Epidermal melanocyte (primary cell): Measurements from ENCODE around the gene KAT8.
"Not testable (repeated sequence)": the region's sequence is repeated elsewhere in the genome, so short reads cannot be mapped to it uniquely, and the experiment has no call there.

Source experiments
- DNase-seq: peaks from one replicate; pipeline ENCODE4 v3.0.0; 2011; ENCODE audit warnings: low spot score; ENCODE audit not compliant: insufficient read length

Gene KAT8

DNA sequence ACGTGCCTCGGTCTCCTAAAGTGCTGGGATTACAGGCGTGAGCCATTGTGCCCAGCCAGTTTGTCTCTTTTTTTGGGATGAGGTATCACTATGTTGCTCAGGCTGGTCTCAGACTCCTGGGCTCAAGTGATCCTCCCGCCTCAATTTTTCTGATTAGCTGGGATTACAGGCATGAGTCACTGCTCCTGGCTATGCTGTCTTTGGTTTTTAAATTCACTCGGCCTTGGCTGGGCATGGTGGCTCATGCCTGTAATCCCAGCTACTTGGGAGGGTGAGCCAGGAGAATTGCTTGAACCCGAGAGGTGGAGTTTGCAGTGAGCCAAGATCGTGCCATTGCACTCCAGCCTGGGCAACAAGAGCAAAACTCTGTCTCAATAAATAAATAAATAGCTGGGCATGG is 27.0 kb downstream of the KAT8 start:
- DNase-seq, result not testable (repeated sequence)

DNA sequence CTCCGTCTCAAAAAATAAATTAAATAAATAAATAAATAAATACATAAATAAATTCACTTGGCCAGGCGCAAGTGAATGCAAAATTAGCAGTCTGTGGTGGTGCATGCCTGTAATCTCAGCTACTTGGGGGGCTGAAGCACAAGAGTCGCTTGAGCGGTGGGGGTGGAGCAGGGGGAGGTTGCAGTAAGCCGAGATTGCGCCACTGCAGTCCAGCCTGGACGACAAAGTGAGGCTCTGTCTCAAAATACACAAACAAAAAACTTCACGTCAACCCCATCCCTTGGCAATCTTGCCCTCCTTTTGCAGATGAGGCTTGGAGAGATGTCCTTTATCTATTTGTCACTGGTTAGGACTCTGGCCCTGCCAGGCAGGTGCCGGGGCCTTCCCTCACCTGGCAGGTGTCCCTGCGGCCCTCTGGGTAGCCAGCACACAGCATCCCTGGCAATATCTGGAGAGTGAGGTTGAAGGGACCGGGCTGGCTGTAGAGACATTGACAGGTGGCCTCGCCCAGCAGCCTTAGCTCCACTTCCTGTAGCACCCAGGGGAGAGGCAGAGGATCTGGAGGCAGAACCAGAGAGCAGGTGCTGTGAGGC is 28.0 kb downstream of the KAT8 start:
- DNase-seq, result no peak

DNA sequence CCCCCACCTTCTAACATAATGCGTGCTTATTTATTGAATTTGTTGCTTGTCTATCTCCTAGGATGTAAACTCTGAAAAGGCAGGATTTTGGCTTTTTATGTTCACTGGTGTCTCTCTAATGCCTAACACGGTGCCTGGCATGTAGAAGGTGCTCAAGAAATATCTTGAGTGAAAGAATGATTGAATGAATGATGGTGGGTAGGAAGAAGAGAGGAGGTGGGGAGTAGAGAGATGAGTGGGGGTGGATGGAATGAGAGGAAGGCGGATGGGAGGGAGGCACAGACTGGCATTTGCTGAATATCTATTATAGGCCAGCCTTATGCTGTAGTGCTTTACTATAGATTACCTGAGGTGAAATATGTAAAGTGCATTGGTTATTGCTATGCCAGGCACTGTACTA is 30.1 kb downstream of the KAT8 start:
- DNase-seq, result no peak

DNA sequence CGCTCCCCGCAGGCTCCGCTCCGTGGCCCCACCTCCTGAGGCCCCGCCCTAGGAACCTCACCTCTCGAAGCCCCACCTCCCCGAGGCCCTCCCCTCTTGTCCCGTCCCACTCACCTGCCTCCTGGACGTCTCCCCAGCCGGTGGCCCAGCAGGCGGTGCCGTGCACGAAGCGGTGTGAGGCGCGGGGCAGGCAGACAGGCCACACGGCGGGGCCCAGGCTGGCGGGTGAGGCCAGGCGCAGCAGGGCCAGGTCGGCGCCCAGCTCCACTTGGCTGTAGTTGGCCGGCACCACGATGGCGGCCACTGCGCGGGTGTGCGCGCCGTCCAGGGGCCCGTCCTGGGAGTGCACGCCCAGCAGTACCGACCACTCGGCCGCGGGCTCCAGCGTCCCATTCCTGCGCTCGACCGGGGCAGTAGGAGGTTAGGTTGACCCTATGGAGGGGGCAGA is 30.8 kb downstream of the KAT8 start:
- DNase-seq, result no peak

DNA sequence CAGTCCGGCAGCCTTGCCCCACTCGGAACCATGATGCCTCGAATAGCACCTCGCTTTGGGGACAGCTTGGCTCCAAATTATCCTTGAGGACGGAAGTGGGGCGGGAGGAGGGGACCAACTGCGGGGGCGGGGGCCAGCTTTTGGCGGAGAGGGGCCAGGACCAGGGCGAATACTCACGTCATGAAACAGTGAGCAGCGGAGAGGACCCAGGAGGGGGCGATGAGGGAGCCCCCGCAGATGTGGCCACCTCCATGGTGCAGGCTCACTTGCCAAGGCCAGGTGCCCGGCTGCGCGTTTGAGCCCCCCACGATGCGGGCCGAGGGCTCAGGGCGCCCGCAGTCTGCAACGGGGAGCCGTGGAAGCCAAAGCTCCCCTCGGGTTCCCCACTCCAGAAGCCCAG is 31.4 kb downstream of the KAT8 start:
- no peak for DNase-seq

DNA sequence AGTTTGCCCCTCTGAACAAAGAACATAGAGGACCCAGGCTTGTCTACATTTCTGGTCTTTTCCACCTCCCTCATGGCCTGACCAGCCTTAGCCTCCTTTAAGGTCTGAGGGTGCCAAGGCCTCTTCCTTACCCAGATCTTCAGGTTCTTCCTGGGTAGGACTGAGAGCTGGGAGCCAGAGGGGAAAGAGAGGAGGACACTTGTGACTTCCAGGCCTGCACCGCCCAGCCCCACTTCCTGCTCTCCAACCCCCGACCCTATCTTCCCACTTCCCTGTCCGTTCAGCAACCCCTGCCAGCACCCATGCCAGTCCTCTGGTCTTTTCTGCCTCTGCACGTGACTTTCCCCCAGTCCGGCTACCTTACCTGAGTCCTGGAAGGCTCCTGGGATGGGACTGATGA is 31.9 kb downstream of the KAT8 start:
- no peak for DNase-seq

DNA sequence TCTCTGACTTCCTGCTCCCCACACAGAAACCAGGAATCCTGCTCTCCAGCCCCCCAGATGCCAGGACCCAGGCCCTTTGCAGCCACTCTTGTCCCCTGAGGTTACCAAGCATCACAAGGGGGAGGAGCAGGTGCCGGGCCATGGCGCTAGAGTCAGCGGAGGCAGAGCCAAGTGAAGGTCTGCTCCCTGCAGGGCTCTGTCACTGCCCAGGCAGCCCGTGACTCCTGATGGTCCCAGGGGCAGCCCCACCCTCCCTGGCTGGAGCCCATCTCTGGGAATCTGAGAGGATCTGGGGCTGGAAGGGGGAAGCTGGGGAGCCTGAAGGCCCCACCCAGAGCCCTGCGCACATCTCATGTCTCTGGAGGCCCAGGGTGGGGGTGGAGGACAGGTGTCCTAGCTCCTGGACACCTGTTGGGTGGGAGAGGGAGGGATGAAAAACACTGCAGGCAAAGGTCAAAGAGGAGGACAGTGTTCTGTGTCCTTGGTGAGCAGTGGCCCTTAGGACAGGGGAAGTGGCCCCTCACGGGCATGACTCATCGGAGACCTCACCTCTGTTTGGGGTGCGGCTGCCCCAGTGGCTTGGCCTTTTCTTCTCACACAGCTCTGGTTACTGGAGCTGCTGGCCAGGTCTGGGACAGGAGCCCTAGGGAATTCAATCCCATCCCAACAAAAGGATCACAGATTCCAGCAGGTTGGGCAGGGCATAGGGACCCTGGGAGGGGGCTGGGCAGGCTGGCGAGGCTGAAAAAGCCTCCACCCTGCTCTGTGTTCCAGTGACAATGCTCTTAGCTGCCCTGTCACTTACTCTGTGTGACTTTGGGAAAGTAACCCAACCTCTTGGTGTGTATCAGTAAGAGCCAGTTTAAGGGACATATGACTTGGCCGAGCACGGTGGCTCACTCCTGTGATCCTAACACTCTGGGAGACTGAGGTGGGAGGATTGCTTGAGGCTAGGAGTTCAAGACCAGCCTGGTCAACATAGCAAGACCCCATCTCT is 32.7 kb downstream of the KAT8 start, which contains the start of gene PRSS36:
Gene PRSS36, minus strand, starts transcription at position 173 of the 997 bp plus-strand sequence. Its CDS starts 31 bp downstream, at position 142.
- no peak for DNase-seq

DNA sequence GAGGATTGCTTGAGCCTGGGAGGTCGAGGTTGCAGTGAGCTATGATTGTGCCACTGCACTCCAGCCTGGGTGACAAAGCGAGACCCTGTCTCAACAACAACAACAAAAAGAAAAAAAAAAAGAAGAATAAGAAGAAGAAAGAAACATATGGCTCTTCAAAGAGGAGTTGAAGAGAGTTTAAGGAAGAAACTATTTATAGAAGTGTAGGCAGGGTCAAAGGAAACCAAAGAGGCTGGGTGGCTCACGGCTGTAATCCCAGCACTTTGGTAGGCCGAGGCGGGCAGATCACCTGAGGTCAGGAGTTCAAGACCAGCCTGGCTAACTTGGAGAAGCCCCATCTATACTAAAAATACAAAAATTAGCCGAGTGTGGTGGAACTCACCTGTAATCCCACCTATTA is 33.5 kb downstream of the KAT8 start:
- DNase-seq, result not testable (repeated sequence)

DNA sequence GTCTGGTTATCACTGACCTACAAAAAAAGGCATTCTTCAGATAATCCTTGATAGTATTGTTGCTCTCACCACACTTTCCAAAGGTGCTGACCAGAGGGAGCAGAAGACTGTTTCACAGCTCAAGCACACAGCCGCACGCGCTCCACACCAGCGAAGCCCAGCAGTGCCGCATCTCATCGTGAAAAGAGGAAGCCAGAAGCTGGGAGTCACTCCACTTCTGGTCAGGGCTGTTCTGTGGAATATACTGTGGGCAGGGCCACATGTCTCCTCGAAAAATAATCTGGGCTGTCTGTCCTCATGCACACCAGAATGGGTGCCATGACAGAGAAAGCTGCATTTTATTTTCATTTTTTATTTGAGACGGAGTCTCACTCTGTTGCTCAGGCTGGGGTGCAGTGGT is 39.7 kb downstream of the KAT8 start:
- no peak for DNase-seq

DNA sequence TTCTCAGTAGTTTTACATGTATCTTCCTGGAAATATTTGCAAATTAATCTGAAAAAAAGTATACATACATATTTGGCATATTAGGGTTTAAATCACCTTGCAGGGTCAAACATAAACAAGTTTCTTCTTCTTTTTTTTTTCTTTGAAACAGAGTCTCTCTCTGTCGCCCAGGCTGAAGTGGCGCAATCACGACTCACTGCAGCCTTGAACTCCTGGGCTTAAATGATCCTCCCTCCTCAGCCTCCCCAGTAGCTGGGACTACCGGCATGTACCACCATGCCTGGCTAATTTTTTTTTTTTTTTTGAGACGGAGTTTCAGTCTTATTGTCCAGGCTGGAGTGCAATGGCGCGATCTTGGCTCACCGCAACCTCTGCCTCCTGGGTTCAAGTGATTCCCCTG is 49.9 kb downstream of the KAT8 start:
- DNase-seq, result no peak

DNA sequence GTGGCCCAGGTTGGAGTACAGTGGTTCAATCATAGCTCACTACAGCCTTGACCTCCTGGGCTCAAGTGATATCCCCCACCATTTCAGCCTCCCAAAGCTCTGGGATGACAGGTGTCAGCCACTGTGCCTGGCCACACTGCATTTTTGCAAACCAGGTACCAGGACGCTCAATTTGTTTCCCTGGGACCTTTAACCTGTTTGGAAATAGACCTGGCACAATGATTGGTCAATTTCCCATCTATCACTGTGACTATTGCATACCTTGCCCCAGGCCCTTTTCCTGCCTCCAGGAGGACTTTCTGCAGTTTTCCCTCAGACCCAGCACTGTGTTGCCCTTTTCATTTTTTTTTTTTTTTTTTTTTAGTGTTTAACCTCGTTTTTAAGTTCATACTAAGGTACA is 51.4 kb downstream of the KAT8 start:
- DNase-seq, result no peak

DNA sequence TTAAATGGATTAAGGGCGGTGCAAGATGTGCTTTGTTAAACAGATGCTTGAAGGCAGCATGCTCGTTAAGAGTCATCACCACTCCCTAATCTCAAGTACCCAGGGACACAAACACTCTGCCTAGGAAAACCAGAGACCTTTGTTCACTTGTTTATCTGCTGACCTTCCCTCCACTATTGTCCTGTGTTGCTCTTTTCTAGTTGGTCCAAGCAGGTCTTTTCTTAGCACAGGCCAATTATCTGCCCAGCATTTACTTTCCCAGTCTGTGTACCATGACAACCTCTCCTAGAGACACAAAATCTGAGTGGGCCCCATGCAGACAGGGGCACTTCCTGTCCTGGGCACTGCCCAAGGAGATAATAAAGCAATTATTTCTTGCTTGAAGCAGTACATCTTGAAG is 52.6 kb downstream of the KAT8 start:
- DNase-seq, result not testable (repeated sequence)

DNA sequence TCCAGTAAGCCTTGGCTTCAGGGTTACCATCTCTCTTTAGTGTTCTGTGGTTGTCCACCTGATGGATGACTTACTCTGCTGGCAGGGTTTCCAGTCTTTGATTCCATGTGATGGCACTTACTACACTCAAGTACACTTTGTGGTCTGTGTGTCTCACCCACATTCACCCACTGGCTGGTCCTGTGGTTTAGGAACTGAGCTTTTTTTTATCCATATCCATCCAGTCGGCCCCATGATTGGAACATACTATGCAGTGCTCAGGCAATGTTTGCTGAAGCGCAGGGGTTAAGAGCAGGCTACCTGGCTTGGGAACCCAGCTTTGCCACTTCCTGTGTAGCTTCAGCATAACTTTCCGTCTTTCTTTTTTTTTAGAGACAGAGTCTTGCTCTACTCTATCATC is 59.7 kb downstream of the KAT8 start:
- DNase-seq, result no peak

DNA sequence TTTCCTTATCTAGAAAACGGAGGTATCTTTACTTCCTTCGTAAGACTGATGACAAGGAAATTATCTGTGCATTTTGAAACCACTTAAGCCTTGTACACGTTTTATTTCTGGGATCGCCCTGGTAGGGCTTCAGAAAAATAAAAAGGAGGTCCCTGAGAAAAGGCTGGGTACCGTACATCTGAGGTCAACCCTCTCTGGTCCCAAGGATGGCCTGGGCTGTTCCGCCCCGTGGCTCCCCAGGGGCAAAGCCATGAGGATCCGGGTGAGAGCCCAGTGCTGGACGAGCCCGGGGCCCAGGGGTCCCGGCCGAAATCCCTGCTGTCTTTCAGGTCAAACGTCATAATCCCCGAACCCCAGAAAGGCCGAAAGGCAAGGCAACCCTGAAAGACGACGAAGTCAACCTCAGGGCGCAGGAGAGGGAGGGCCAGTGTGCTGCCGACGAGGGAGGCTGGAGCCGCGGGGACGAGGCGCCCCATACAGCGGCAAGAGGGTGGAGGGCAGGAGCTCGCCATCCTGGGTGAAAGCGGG is 61.8 kb downstream of the KAT8 start:
- no peak for DNase-seq

DNA sequence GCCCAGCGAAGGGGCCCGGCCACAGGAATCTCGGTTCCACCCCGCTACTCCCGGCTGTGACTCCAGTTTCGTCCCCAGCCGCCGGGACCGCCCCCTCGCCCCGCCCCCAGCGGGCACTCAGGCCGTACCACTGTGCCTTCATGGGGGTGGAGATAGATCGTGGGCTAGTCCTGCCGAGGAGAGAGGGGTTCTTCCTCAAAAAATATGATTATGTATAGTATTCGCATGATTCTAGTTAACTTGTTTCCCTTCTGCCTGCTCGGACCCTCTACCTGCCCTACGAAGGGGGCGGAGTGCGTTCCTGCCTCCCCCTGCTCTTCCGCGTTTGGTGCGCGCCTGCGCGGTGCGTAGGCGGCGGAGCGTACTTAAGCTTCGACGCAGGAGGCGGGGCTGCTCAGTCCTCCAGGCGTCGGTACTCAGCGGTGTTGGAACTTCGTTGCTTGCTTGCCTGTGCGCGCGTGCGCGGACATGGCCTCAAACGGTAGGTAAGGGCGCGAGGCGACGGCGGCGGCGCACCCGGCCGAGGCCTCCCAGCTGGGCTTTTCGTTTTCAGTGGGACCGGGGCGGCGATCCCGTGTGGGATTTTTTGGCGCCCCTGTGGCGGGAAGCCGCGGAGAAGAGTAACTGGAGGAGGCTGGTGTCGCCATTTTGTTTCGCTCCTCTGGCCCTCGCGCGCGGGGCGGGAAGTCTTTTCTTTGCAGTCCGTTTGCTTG is 62.4 kb downstream of the KAT8 start, which contains the start of gene FUS:
Gene FUS, plus strand, starts transcription at position 393 of the 713 bp plus-strand sequence. Its CDS starts 76 bp downstream, at position 469.
- DNase-seq, result peak; percentile 93
